ENCODE measurements around the gene TXNDC12.
"Not testable (repeated sequence)": the region's sequence is repeated elsewhere in the genome, so short reads cannot be mapped to it uniquely, and the experiment has no call there.

TXNDC12 gene

GRCh38 chr1:52053862-52054261 is 1.1 kb downstream of the TXNDC12 start:
- H3K9ac ChIP-seq (ENCODE audit: low read length) = no peak overlapping the region
- no peaks in the 10 kb centered on the region for H3K9me3 ChIP-seq (replicated peaks; ENCODE audit: insufficient read depth, low read length)
- H3F3A ChIP-seq (ENCODE audit: insufficient read depth, low read length) = peaks cover 13% of the 10 kb centered on the region
- no peak for DNase-seq
- H3K79me2 ChIP-seq (ENCODE audit: low read length) = peaks cover 57% of the 10 kb centered on the region
- peak overlapping the region; percentile 97 for H3K4me3 ChIP-seq (ENCODE audit: low read length)
- no peak overlapping the region for H3K27ac ChIP-seq (ENCODE audit: low read length)
- no peaks in the 10 kb centered on the region for H3K36me3 ChIP-seq (replicated peaks; ENCODE audit: insufficient read depth, low read length)
- H4K20me1 ChIP-seq (ENCODE audit: insufficient read depth, low read length) = no peaks in the 10 kb centered on the region
- TF ChIP-seq CTCF (IDR thresholded peaks at IDR 0.05; ENCODE audit: low read length) (no peak), EZH2 (optimal IDR thresholded peaks at IDR 0.05; ENCODE audit: low read depth, low read length) (no peak)
- no peaks in the 10 kb centered on the region for H3K9me2 ChIP-seq (replicated peaks; ENCODE audit: insufficient read depth, low read length)
- H3K27me3 ChIP-seq (replicated peaks; ENCODE audit: insufficient read depth, low read length) = no peaks in the 10 kb centered on the region
- H3K4me1 ChIP-seq (ENCODE audit: low read length) = peaks cover 24% of the 10 kb centered on the region
- no peak overlapping the region for H2AFZ ChIP-seq (ENCODE audit: low read length)
- H3K4me2 ChIP-seq (ENCODE audit: low read depth, low read length) = peak overlapping the region; percentile 94

- H3K36me3 ChIP-seq (replicated peaks; ENCODE audit: insufficient read depth, low read length); H3K9me2 ChIP-seq (replicated peaks; ENCODE audit: insufficient read depth, low read length); H4K20me1 ChIP-seq (ENCODE audit: insufficient read depth, low read length); H3K9ac ChIP-seq (ENCODE audit: low read length); H3K4me2 ChIP-seq (ENCODE audit: low read depth, low read length); H3K27ac ChIP-seq (ENCODE audit: low read length); DNase-seq; H3K27me3 ChIP-seq (replicated peaks; ENCODE audit: insufficient read depth, low read length); H3F3A ChIP-seq (ENCODE audit: insufficient read depth, low read length); H3K4me1 ChIP-seq (ENCODE audit: low read length); H3K4me3 ChIP-seq (ENCODE audit: low read length); H3K9me3 ChIP-seq (replicated peaks; ENCODE audit: insufficient read depth, low read length); H2AFZ ChIP-seq (ENCODE audit: low read length): not testable (repeated sequence)
- H3K79me2 ChIP-seq (ENCODE audit: low read length) = peaks cover 19% of the 10 kb centered on the region
Observed at GRCh38 chr1:52049337-52049736, 5.7 kb downstream of the TXNDC12 start.

- not testable (repeated sequence) for H3K4me3 ChIP-seq (ENCODE audit: low read length); H3K9ac ChIP-seq (ENCODE audit: low read length); H3K9me2 ChIP-seq (replicated peaks; ENCODE audit: insufficient read depth, low read length); H3K4me2 ChIP-seq (ENCODE audit: low read depth, low read length); DNase-seq; H3K36me3 ChIP-seq (replicated peaks; ENCODE audit: insufficient read depth, low read length); H3K27ac ChIP-seq (ENCODE audit: low read length); H4K20me1 ChIP-seq (ENCODE audit: insufficient read depth, low read length); H3F3A ChIP-seq (ENCODE audit: insufficient read depth, low read length); H3K9me3 ChIP-seq (replicated peaks; ENCODE audit: insufficient read depth, low read length); H3K79me2 ChIP-seq (ENCODE audit: low read length); H2AFZ ChIP-seq (ENCODE audit: low read length); H3K27me3 ChIP-seq (replicated peaks; ENCODE audit: insufficient read depth, low read length); H3K4me1 ChIP-seq (ENCODE audit: low read length)
Observed at GRCh38 chr1:52045666-52046195, 9.3 kb downstream of the TXNDC12 start.

- Histone ChIP-seq H4K20me1 (ENCODE audit: insufficient read depth, low read length) (no peaks in the 10 kb centered on the region), H2AFZ (ENCODE audit: low read length) (no peak overlapping the region), H3K9me3 (replicated peaks; ENCODE audit: insufficient read depth, low read length) (no peaks in the 10 kb centered on the region), H3K27me3 (replicated peaks; ENCODE audit: insufficient read depth, low read length) (no peaks in the 10 kb centered on the region), H3K4me2 (ENCODE audit: low read depth, low read length) (no peak overlapping the region), H3K36me3 (replicated peaks; ENCODE audit: insufficient read depth, low read length) (no peaks in the 10 kb centered on the region), H3K9ac (ENCODE audit: low read length) (no peak overlapping the region), H3K79me2 (ENCODE audit: low read length) (peaks cover 7% of the 10 kb centered on the region; the same call in 1 of the 2 replicates), H3K27ac (ENCODE audit: low read length) (no peak overlapping the region), H3K4me3 (ENCODE audit: low read length) (no peak overlapping the region), H3K9me2 (replicated peaks; ENCODE audit: insufficient read depth, low read length) (no peaks in the 10 kb centered on the region), H3K4me1 (ENCODE audit: low read length) (no peaks in the 10 kb centered on the region), H3F3A (ENCODE audit: insufficient read depth, low read length) (no peaks in the 10 kb centered on the region)
- TF ChIP-seq CTCF (IDR thresholded peaks at IDR 0.05; ENCODE audit: low read length) (no peak), EZH2phosphoT487 (IDR thresholded peaks at IDR 0.05; ENCODE audit: low read length) (no peak), EZH2 (optimal IDR thresholded peaks at IDR 0.05; ENCODE audit: low read depth, low read length) (no peak)
- DNase-seq = no peak
Observed at GRCh38 chr1:52045236-52045635, 9.8 kb downstream of the TXNDC12 start.

Data from MM.1S (cell line).